Measurements from ENCODE around the gene CCNYL1. TPM values are rescaled to one million over a fixed set of nuclear protein-coding genes. Genes with fewer than 3 reads are reported as not detected.

CCNYL1 gene
- polyA plus RNA-seq, 1 of the 3 experiments (the other 2 are of a cell fraction), result 8.7 TPM

- TF ChIP-seq RAD21 (IDR thresholded peaks at IDR 0.05; ENCODE audit: low read length), result no peak
Measured at GRCh38 chr2:207766041-207766551, 54.7 kb downstream of the CCNYL1 start (continued).

GRCh38 chr2:207766697-207767460 is 55.4 kb downstream of the CCNYL1 start:
- POLR2A ChIA-PET, result no interaction called here

More at GRCh38 chr2:207766697-207767460, 55.4 kb downstream of the CCNYL1 start:
- DNase-seq, result no peak
- Histone ChIP-seq H3K4me2 (no peak overlapping the region), H4K20me1 (ENCODE audit: insufficient read depth) (no peaks in the 10 kb centered on the region), H3K79me2 (ENCODE audit: insufficient read depth) (no peaks in the 10 kb centered on the region), H3K9me3 (no peaks in the 10 kb centered on the region), H3K27me3 (ENCODE audit: insufficient read depth) (no peaks in the 10 kb centered on the region), H3F3A (replicated peaks; ENCODE audit: insufficient read depth) (no peaks in the 10 kb centered on the region), H3K36me3 (replicated peaks in 1 of 2; ENCODE audit: control insufficient read depth in 1 of 2, insufficient read depth in 2 of 2, low read length in 1 of 2) (peaks cover 3 to 5% of the 10 kb centered on the region in 2 experiments), H3K4me1 (ENCODE audit: control insufficient read depth in 1 of 2, insufficient read depth in 2 of 2, low read depth in 1 of 2, low read length in 1 of 2) (peaks cover 9 to 18% of the 10 kb centered on the region in 2 experiments; a peak in 1 of 4 replicates), H3K4me3 (ENCODE audit: low read depth in 2 of 2, low read length in 1 of 2) (no peak overlapping the region), H3K27ac (ENCODE audit: low read depth in 2 of 2, low read length in 1 of 2) (no peak overlapping the region), H3K9me2 (no peaks in the 10 kb centered on the region), H3K9ac (no peak overlapping the region), H2AFZ (ENCODE audit: low read depth) (no peak overlapping the region)
- CTCF ChIA-PET, result interaction anchor here (0.7 to 5.7 kb wide), 9 partner anchors 21 to 305 kb away, joined by 3 to 36 read pairs (median 6); no protein-coding TSS in a partner anchor
- TF ChIP-seq, protein P1, sequence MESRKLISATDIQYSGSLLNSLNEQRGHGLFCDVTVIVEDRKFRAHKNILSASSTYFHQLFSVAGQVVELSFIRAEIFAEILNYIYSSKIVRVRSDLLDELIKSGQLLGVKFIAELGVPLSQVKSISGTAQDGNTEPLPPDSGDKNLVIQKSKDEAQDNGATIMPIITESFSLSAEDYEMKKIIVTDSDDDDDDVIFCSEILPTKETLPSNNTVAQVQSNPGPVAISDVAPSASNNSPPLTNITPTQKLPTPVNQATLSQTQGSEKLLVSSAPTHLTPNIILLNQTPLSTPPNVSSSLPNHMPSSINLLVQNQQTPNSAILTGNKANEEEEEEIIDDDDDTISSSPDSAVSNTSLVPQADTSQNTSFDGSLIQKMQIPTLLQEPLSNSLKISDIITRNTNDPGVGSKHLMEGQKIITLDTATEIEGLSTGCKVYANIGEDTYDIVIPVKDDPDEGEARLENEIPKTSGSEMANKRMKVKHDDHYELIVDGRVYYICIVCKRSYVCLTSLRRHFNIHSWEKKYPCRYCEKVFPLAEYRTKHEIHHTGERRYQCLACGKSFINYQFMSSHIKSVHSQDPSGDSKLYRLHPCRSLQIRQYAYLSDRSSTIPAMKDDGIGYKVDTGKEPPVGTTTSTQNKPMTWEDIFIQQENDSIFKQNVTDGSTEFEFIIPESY (IDR thresholded peaks at IDR 0.05; ENCODE audit: borderline replicate concordance, low read depth), result no peak
- TF ChIP-seq TAF1 (IDR thresholded peaks at IDR 0.05; ENCODE audit: borderline replicate concordance, low read depth, low read length), result no peak
- no peak for TF ChIP-seq FOSL2 (IDR thresholded peaks at IDR 0.05; ENCODE audit: borderline replicate concordance, low read depth)
- TF ChIP-seq MXI1 (IDR thresholded peaks at IDR 0.05; ENCODE audit: low read depth, low read length), result no peak
- TF ChIP-seq RFX5 (IDR thresholded peaks at IDR 0.05; ENCODE audit: low read length), result no peak
- no peak for TF ChIP-seq NFIC (IDR thresholded peaks at IDR 0.05; ENCODE audit: borderline replicate concordance)
- no peak for TF ChIP-seq NRF1 (IDR thresholded peaks at IDR 0.05; ENCODE audit: low read depth, low read length)
- TF ChIP-seq RXRA (IDR thresholded peaks at IDR 0.05; ENCODE audit: borderline replicate concordance, low read depth), result no peak
- no peak for TF ChIP-seq REST (IDR thresholded peaks at IDR 0.05; ENCODE audit: low read depth, low read length)
- TF ChIP-seq MEF2A (IDR thresholded peaks at IDR 0.05; ENCODE audit: borderline replicate concordance, low read depth), result no peak
- no peak for TF ChIP-seq ELF1 (IDR thresholded peaks at IDR 0.05)
- no peak for TF ChIP-seq POLR2AphosphoS5 (IDR thresholded peaks at IDR 0.05; ENCODE audit: low read depth, low read length)
- no peak for TF ChIP-seq TEAD4 (IDR thresholded peaks at IDR 0.05; ENCODE audit: borderline replicate concordance, insufficient read depth)
- TF ChIP-seq USF2 (IDR thresholded peaks at IDR 0.05; ENCODE audit: borderline replicate concordance, low read depth, low read length), result no peak
- no peak for TF ChIP-seq USF1 (IDR thresholded peaks at IDR 0.05; ENCODE audit: borderline replicate concordance, low read depth)
- TF ChIP-seq TCF12 (IDR thresholded peaks at IDR 0.05), result no peak
- WGBS (ENCODE audit: low lambda C conversion rate), result 96% methylated on average over 34 of the region's 65 CpGs

All from SK-N-SH (cell line).